Ecto neural progenitor cell (in vitro differentiated cells): ENCODE data around the gene MTCL1.

ENCODE experiments used
- DNase-seq: peaks from one replicate; pipeline ENCODE4 v3.0.0-alpha.2; 2018; ENCODE audit warnings: low spot score

MTCL1 gene

GRCh38 chr18:8713691-8714090 is 8.3 kb downstream of the MTCL1 start:
- DNase-seq, result no peak

DNA sequence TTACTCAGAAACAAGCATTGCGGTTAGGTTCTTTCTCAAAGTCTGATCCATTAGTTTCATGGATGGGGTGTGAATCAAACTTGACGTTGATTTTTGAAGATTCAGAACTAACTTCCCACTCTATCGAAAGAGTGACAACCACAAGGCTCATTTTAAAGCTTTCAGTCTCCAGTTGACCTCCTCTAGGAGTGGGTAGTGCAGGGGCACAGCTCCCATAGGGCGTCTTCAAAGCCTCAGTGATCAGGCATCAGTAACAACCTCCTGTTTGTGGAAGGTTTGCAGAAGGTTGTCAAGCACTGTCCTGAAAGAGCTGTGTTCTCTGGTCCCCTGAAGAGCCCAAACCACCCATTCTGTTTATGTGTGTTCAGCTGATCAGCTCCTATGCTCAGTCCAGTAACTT is 10.2 kb downstream of the MTCL1 start:
- DNase-seq, result no peak

- DNase-seq, result no peak
Observed at GRCh38 chr18:8717011-8717770, 11.8 kb downstream of the MTCL1 start.

GRCh38 chr18:8718401-8718913 is 13.1 kb downstream of the MTCL1 start:
- DNase-seq, result no peak

DNA sequence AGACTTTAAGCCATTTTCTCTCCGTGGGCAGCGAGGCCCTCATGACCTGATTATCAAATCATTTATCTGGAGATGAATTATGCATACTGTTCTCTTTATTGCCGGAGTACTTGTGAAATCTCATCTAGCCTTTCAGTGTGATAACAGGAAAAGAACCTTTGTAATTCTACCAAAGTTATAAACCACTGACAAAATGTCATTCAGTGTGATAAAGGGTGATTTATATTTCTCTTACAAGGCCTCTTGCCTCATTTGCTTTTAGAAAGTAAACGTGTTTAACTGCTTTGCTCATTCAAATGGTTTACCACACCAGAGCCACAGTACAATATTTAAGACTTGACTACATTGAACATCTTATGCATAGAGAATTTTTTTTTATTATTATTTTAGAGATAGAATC is 13.8 kb downstream of the MTCL1 start:
- DNase-seq, result no peak

DNA sequence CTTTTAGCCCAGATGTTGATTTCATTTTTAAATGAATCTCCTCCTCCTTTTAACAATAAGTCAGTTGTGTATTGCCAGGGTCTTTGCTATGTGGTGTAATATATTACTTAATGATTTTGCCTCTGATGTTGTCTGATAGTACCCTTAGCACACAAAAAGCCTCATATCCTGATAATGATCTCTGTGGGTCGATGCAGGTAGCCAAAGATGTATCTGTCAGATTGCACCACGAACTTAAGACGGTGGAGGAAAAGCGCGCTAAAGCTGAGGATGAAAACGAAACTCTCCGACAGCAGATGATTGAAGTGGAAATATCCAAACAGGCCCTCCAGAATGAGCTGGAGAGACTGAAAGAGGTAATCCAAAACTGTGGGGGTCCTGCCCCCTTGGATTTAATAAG is 14.8 kb downstream of the MTCL1 start:
- DNase-seq, result no peak

DNA sequence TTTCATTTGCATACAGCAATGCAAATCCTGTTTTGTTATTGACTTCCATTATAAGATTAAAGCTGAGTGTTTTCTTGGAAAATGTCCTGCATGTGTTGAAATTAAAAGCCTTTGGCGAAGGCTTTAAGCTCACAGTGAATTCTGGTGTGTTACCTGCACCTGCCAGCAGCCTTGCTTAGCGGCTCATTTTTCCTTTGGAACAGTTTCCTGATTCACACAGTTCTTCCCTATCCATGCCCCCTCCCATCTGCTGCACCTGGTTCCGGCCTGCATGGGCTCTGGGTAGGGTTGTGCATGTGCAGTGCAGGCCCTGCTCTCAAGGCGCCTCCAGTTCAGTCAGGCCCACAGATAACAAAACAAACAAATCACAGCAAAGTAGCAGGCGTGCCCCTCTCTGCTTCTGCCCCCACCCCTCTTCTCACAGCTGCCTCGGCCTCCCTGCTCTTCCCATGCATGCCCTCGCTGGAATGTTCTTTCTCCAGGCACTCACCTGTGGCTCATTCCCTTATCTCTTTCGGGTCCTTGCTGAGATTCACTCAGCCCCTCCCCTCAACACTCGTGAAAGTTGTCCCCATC is 15.8 kb downstream of the MTCL1 start:
- DNase-seq, result no peak

- no peak for DNase-seq
Observed at GRCh38 chr18:8721716-8722115, 16.4 kb downstream of the MTCL1 start.

DNA sequence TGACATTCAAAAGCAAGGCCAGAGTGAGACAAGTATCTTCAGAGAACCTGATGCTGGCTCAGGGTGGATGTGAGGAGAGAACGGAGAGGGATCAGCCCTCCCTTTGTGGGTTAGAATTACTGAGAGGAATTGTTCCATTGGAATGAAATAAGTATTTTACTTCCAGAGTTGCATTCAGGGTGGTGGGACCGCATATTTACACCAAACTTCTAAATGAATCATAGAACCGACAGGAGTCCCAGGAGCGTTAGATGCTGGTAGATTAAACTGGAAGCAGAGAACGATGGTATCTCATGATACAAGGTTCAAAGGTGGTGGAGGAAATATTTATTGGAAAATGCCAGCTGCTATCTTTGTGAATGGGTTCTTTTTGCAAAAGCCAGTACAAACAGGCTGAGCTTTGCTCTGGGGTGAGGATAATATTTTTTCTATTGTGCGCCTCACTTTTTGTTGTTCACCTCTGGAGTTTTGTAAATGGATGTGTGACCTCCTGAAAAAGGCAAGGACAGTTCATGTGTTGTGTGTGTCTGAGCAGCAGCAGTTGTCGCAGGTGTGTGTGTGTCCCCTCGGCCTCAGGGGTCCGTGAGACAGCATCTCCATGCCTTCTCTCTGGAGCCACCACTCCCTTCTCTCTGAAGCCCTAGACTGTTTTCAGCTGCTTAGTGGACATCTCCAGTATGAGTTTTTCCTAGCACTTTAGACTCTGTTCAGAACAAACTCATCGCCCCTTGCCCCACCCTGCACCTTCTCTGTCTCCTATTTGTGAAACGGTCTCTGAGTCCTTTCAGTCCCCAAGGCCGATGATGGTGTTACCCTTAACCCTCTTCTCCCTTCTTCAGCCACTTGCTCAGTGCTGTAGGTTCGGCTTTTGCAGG is 17.8 kb downstream of the MTCL1 start:
- no peak for DNase-seq

GRCh38 chr18:8724452-8724851 is 19.1 kb downstream of the MTCL1 start:
- no peak for DNase-seq

DNA sequence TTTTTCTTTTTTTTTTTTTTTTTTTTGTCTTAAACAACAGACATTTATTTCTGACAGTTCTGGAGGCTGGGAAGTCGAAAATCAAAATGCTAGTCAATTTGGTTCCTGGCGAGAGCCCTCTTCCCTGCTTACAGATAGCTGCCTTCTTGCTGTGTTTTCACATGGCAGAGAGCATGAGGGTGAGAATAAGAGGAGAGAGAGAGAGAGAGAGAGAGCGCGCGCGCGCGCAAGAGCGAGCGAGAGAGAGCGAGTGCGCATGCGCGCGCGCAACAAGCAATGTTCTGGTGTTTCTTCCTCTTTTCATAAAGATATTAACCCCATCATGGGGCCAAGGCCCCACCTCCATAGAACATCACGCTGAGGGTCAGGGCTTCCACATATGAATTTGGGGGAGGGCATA is 20.9 kb downstream of the MTCL1 start:
- DNase-seq, result no peak

DNA sequence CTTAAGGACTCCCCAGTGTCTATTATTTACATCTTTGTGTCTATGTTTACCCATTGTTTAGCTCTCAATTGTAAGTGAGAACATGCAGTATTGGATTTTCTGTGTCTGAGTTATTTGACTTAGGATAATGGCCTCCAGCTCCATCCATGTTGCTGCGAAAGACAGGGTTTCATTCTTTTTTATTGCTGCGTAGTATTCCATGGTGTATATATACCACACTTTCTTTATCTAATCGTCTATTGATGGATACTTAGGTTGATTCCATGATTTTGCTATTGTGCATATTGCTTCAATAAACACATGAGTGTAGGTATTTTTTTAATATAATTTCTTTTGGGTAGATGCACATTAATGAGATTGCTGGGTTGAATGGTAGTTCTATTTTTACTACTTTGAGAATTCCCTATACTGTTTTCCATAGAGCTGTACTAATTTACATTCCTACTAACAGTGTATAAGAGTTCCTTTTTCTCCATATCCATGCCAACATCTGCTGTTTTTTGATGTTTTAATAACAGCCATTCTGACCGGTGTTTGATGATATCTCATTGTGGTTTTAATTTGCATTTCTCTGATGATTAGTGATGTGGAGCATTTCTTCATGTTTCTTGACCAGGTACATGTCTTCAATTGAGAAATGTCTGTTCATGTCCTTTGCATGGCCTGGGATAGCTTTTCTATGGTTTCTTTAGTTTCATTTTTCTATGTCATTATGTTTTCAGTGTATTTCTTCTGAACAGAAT is 21.8 kb downstream of the MTCL1 start:
- no peak for DNase-seq

DNA sequence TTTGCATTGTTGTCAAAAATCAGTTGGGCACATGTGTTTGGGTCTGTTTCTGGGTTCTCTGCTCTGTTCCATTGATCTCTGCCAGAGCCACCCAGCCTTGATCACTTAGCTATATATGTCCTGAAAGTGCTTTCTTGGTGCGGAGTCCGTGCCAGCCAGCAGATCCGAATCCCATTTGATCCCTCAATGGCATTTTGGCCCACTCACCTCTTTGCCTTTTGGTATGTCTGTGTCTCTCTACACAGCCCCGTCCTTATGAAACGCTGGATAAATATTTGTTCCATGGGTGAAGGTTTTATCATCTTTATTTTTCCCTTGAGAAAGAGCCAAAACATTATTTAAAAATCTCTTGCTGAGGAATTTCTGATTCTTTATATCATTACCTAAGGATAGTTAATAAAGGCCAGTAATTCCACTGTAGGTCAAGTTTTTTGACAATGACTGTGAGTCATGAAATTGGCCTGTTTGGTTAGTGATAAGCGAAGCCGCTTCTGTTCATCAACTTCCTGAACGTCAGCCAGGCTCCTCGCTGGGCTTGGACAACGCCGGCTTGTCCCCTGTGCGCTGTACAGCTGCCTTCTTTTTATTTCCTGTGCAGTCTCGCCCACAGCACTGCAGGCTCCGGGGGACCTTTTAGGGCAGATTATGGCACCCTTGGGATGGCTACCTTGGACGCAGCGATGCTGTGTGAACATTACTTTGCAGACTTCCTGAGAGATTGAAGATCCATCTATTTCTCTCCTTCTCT is 24.9 kb downstream of the MTCL1 start:
- DNase-seq, result no peak

- DNase-seq, result no peak
Observed at GRCh38 chr18:8732442-8733360, 27.3 kb downstream of the MTCL1 start.

- DNase-seq, result no peak
Observed at GRCh38 chr18:8734496-8734895, 29.1 kb downstream of the MTCL1 start.

GRCh38 chr18:8735274-8735673 is 29.9 kb downstream of the MTCL1 start:
- no peak for DNase-seq

DNA sequence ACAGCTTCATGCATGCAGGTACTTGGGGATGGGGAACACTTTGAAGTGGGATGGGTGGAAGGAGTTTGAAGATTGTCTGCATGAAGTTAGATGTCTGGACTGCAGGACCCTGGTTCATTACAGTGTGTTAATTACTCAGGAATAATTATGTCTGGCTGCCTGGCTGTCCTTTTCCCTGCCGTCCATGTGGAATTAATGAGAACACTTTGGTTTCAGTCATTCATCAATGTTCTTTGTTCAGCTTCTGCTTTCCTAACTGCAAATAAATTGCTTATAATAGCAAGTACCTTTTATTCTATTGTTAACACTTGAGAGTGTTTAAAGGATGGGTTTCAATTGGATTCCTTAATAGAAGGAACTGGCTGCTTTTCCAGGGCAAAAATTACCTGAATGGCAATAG is 35.8 kb downstream of the MTCL1 start:
- DNase-seq, result no peak

DNA sequence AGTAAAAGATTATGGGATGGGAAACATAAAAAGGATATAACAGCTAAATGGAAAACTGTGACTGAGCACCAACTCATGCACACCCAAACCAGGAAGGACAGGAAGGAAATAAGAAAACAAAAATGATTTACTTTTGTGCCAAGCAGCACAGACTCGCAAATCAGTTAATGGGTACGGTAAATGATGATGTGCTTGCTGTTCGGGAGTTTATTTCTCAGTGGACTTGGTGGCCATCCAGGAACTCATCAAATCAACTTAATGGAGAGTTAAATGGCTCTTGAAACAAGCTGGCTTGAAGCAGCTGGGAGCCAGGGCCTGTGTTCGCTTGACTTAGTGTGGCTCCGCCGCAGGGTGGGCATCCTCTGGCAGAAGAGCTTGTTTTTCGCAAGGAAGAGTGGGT is 36.2 kb downstream of the MTCL1 start:
- DNase-seq, result no peak

DNA sequence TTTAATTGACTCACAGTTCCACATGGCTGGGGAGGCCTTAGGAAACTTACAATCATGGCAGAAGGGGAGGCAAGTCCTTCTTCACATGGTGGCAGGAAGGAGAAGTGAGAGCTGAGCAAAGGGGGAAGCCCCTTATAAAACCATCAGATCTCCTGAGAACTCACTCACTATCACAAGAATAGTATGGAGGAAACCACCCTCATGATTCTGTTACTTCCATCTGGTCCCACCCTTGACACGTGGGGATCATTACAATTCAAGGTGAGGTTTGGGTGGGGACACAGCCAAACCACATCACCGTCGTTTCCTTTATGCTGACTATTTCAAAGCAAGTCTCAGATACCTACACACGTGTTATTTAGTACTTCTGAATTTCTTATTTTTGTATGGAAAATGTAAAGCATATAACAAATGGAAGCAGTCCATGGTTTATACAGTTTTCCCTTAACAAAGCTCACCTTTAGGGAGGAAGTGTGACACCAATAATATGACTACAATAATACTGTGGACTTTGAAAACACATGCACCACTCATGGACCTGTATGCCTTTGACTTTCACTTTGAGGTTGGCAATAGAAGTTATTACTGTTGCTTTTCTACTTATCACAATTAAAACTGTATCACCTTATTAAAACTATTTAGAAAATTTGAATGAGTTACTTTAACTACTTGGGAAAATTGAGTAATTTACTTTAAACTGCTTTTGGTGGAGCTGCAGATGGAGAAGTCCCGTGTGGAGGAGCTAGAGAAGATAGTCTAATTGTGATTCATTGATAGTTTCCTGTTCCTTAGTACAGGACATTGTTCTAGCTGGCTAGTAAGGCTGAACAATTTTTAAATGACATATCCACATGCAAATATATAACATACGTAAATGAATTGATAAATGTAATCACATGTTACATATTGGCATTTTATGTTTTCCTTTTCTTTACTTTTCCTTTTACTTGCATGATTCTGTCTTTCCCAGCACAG is 37.3 kb downstream of the MTCL1 start:
- no peak for DNase-seq
